ENCODE measurements around the gene PARK7. TPM values are rescaled to one million over a fixed set of nuclear protein-coding genes. Genes with fewer than 3 reads are reported as not detected.
A peak's percentile ranks its signal among the peaks of the same experiment; 100 is the strongest.

Gene PARK7
- total RNA-seq, 6 experiments from 2014 or later: 331 to 377 (median 362) TPM

DNA sequence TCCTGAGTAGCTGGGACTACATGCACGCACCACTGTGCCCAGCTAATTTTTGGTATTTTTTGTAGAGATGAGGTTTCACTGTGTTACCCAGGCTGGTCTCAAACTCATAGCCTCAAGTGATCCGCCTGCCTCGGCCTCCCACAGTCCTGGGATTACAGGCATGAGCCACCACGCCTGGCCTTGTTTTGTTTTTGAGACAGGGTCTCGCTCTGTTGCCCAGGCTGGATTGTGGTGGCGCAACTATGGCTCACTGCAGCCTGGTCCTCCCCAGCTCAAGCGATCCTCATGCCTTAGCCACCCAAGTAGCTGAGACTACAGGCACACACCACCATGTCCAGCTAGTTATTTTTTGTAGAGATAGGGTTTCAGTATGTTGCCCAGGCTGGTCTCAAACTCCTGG lies 26.0 kb downstream of the PARK7 start:
- DNase-seq: no peak

DNA sequence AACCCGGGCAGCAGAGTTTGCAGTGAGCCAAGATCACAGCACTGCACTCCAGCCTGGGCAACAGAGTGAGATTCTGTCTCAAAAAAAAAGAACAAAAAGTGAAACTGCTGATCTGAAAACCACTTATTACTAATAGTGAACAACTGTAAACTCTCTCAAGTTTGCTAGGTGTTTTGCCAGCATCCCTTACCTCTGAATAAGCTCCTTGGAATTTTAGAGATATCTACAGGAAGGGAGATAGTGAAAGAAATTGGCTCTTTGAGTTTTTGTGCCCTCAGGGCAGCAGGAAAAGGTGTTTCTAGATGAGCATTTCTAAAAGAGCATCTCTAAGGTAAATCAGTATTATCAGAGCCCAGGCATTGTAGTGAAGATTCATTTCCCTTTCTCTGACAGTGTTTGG lies 27.1 kb downstream of the PARK7 start:
- TF ChIP-seq CTCF (IDR thresholded peaks at IDR 0.05): no peak
- no peaks in the 10 kb centered on the region; the same call in 1 of the 2 replicates for H3K27me3 Mint-ChIP-seq (ENCODE audit: insufficient read depth)
- DNase-seq: no peak
- no peaks in the 10 kb centered on the region for H3K9me3 Mint-ChIP-seq
- no peak overlapping the region for H3K4me3 Mint-ChIP-seq
- H3K27ac Mint-ChIP-seq: no peak overlapping the region; the same call in 1 of the 2 replicates
- H3K4me1 Mint-ChIP-seq (ENCODE audit: low read depth): peaks cover 35% of the 10 kb centered on the region
- peaks cover 40% of the 10 kb centered on the region for H3K36me3 Mint-ChIP-seq (ENCODE audit: low read depth)

More for the DNA sequence above, 26.0 kb downstream of the PARK7 start:
- H3K4me3 Mint-ChIP-seq: no peak overlapping the region
- H3K36me3 Mint-ChIP-seq (ENCODE audit: low read depth): peaks cover 37% of the 10 kb centered on the region
- H3K4me1 Mint-ChIP-seq (ENCODE audit: low read depth): peaks cover 31% of the 10 kb centered on the region
- H3K27ac Mint-ChIP-seq: no peak overlapping the region
- H3K27me3 Mint-ChIP-seq (ENCODE audit: insufficient read depth): no peaks in the 10 kb centered on the region
- TF ChIP-seq CTCF (IDR thresholded peaks at IDR 0.05): no peak
- H3K9me3 Mint-ChIP-seq: no peaks in the 10 kb centered on the region

GRCh38 chr1:7989762-7990428 lies 28.4 kb downstream of the PARK7 start:
- Mint-ChIP-seq H3K27ac (no peak overlapping the region), H3K4me3 (no peak overlapping the region), H3K4me1 (ENCODE audit: low read depth) (peaks cover 48% of the 10 kb centered on the region), H3K9me3 (no peaks in the 10 kb centered on the region), H3K36me3 (ENCODE audit: low read depth) (peaks cover 39% of the 10 kb centered on the region), H3K27me3 (ENCODE audit: insufficient read depth) (no peaks in the 10 kb centered on the region; the same call in 1 of the 2 replicates)
- DNase-seq: no peak
- TF ChIP-seq CTCF (IDR thresholded peaks at IDR 0.05): no peak

DNA sequence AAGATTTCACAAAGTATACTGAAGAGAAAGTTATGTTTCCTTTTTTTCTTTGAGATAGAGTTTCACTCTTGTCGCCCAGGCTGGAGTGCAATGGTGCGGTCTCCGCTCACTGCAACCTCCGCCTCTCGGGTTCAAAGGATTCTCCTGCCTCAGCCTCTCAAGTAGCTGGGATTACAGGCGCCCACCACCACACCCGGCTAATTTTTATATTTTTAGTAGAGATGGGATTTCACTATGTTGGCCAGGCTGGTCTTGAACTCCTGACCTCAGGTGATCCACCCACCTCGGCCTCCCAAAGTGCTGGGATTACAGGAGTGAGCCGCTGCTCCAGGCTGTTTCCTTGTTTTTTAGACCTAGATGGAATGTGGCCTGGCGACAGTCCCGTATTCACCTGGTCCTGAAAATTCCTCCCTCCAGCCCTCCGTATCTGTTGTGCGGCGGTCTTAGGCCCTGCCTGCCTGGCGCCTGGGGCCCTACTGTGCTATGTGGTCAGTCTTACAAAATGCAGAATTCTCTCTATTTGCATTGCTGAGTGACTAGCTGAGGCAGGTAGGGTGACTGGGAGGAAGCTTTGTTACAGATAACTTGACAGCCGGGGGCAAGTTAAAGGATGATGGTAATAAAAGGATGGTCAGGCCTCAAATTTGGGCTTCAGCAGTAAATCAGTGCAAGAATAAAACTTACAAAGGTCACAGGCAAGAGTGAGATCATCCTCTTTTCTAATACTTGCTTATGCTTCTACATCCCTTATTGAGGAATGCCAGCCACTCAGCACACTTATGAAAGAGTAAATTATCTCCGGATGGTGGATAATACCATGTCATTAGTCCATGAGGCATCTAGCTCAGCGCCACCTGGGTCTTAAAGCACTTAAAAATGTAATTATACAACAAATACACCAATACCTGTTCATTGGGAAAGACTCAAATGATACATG lies 30.3 kb downstream of the PARK7 start:
- no peak for TF ChIP-seq CTCF (IDR thresholded peaks at IDR 0.05)
- no peak overlapping the region; the same call in 1 of the 2 replicates for H3K27ac Mint-ChIP-seq
- no peak overlapping the region for H3K4me3 Mint-ChIP-seq
- no peaks in the 10 kb centered on the region; the same call in 1 of the 2 replicates for H3K27me3 Mint-ChIP-seq (ENCODE audit: insufficient read depth)
- H3K9me3 Mint-ChIP-seq: no peaks in the 10 kb centered on the region
- no peak for DNase-seq
- H3K4me1 Mint-ChIP-seq (ENCODE audit: low read depth): peaks cover 47% of the 10 kb centered on the region
- H3K36me3 Mint-ChIP-seq (ENCODE audit: low read depth): peaks cover 28% of the 10 kb centered on the region

DNA sequence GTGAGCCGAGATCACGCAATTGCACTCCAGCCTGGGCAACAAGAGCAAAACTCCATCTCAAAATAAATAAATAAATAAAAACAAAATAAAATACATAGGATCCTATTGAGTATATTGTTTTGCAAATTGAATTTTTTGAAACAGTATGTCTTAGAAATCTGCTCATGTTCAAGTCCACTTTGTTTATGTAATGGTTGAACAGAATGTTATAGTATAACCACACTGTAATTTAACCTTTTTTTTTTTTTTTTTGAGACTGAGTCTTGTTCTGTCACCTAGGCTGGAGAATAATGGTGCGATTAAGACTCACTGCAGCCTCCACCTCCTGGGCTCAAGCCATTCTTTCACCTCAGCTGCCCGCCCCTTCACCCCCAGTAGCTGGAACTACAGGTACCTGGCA lies 31.4 kb downstream of the PARK7 start:
- H3K27me3 Mint-ChIP-seq (ENCODE audit: insufficient read depth): no peaks in the 10 kb centered on the region; the same call in 1 of the 2 replicates

More for the DNA sequence above, 31.4 kb downstream of the PARK7 start:
- Mint-ChIP-seq H3K4me3 (no peak overlapping the region), H3K27ac (peak overlapping the region; percentile 29; the same call in 1 of the 2 replicates), H3K4me1 (ENCODE audit: low read depth) (peaks cover 46% of the 10 kb centered on the region), H3K9me3 (no peaks in the 10 kb centered on the region), H3K36me3 (ENCODE audit: low read depth) (peaks cover 35% of the 10 kb centered on the region)
- no peak for DNase-seq
- TF ChIP-seq CTCF (IDR thresholded peaks at IDR 0.05): no peak

All from HFFc6 (cell line).